ENCODE data around the gene R3HCC1L. TPM values are rescaled to one million over a fixed set of nuclear protein-coding genes. Genes with fewer than 3 reads are reported as not detected.

R3HCC1L gene
- total and polyA plus RNA-seq, 4 donors, result 9.5 to 18.6 (median 14.2) TPM

Other genes starting within 250 kb of the R3HCC1L start
- gene CRTAC1, start 104.0 kb upstream of the R3HCC1L start, total RNA-seq, result 10 to 100 TPM; 12.1 to 35.0 TPM
- gene CRTAC1, start 104.0 kb upstream of the R3HCC1L start, polyA plus RNA-seq (ENCODE audit: insufficient read length in 2 of 2), result 10 to 100 TPM; 65.6 to 74.9 TPM
- gene LOXL4, start 133.5 kb downstream of the R3HCC1L start, total RNA-seq, result 1 to 10 TPM in 1 of 2 donors, under 1 TPM in 1; 0.89 to 1.6 TPM
- gene LOXL4, start 133.5 kb downstream of the R3HCC1L start, polyA plus RNA-seq (ENCODE audit: insufficient read length in 2 of 2), result under 1 TPM; 0.76 to 0.95 TPM